ENCODE measurements around the gene FYN. TPM values are rescaled to one million over a fixed set of nuclear protein-coding genes. Genes with fewer than 3 reads are reported as not detected.

FYN gene
- total and polyA plus RNA-seq, 9 of the 15 experiments (the other 6 are each of a cell fraction or from before 2014, with no cell fraction given) = 2.9 to 22.1 (median 11.4) TPM

GRCh38 chr6:111864138-111865048, 8.9 kb downstream of the FYN start:
- Histone ChIP-seq H3K4me3 (no peak overlapping the region), H3K9ac (ENCODE audit: insufficient read depth in 1 of 2, low read depth in 2 of 2, low read length in 2 of 2) (no peak overlapping the region), H3K9me3 (replicated peaks; ENCODE audit: control insufficient read depth, insufficient read depth, low read depth, low read length) (no peaks in the 10 kb centered on the region), H2AFZ (ENCODE audit: low read depth, low read length) (no peak overlapping the region), H3K79me2 (ENCODE audit: control insufficient read depth, insufficient read depth, low read length) (no peaks in the 10 kb centered on the region), H3K4me2 (ENCODE audit: insufficient read depth, low read length) (no peak overlapping the region), H3K4me1 (replicated peaks in 1 of 2; ENCODE audit: control insufficient read depth in 2 of 2, insufficient read depth in 2 of 2, low read length in 2 of 2) (no peaks in the 10 kb centered on the region; a peak in 1 of 5 replicates), H3K27ac (ENCODE audit: extremely low read depth, low read depth, low read length) (no peak overlapping the region), H3K36me3 (ENCODE audit: control insufficient read depth, insufficient read depth, low read length) (no peaks in the 10 kb centered on the region), H3K9me1 (ENCODE audit: control insufficient read depth, insufficient read depth, low read length) (no peaks in the 10 kb centered on the region), H4K20me1 (replicated peaks; ENCODE audit: control insufficient read depth, insufficient read depth, low read length) (peaks cover 7% of the 10 kb centered on the region; the same call in 1 of the 2 replicates), H3K27me3 (ENCODE audit: control insufficient read depth in 2 of 2, insufficient read depth in 2 of 2, low read length in 2 of 2) (peaks cover 0 to 19% of the 10 kb centered on the region in 2 experiments; a peak in 3 of 5 replicates)
- in situ Hi-C loops (cut with MboI) = no loop called here
- no peak for DNase-seq (ENCODE audit: extremely low read depth in 1 of 4, low spot score in 3 of 4)
- TF ChIP-seq ADNP (tag; IDR thresholded peaks at IDR 0.05) (peak; percentile 59; the same call in 1 of the 2 replicates), KLF10 (CRISPR knock-in tag; IDR thresholded peaks at IDR 0.05) (no peak), WHSC1 (IDR thresholded peaks at IDR 0.05; ENCODE audit: low read length) (no peak), BCOR (IDR thresholded peaks at IDR 0.05) (peak; percentile 57), ZNF740 (CRISPR knock-in tag; IDR thresholded peaks at IDR 0.05) (no peak), ZNF740 (tag; IDR thresholded peaks at IDR 0.05) (no peak), RBM25 (IDR thresholded peaks at IDR 0.05; ENCODE audit: low read depth, low read length, severe bottlenecking) (peak; percentile 69), U2AF2 (optimal IDR thresholded peaks at IDR 0.05; ENCODE audit: low read depth, low read length) (no peak)
- WGBS (ENCODE audit: insufficient coverage, low coverage, missing lambda C conversion rate) = 17% methylated on average over 6 of the region's 6 CpGs
- FAIRE-seq = no peak
- ATAC-seq = no peak
- ChIA-PET CTCF (ENCODE audit: low intra/inter-chr PET ratio) (no interaction called here), POLR2A (interaction anchor here (0.6 kb wide), 1 partner anchor 110 kb away, joined by 3 read pairs; no protein-coding TSS in a partner anchor)
- intact Hi-C loops (cut with micrococcal nuclease) = no loop called here
- BruUV-seq (replicated peaks) = no TSS peak

Data from K562 (cell line).